ENCODE results near the gene PLEKHA8.

PLEKHA8 gene

DNA sequence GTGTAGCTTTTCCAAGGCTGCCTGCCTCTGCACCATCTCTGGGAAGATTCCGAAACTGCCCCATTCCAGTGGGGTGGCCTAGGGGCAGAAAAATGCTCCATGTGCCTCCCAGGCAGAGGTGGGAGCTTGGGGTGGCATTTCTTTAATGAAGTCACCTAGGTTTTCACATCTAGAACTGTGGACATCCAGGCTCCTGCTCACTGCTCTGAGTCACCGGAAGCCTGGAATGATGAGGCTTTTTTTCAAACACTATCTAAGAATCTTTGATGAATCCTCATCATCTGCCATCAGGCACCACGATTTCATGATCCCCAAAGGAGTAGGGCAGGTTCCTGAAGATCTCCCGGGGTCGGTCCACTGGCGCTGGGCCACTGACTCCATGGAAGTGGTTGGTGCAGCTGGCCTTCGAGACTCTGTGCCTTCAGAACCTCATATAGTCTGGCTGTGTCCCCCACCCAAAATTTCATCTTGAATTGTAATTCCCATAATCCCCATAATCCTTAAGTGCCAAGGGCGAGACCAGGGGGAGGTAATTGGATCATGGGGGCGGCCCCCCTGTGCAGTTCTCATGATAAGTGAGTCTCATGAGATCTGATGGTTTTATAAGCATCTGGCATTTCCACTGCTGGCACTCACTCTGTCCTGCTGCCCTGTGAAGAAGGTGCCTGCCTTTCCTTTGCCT lies 143.7 kb downstream of the PLEKHA8 start:
- no peak for DNase-seq

DNA sequence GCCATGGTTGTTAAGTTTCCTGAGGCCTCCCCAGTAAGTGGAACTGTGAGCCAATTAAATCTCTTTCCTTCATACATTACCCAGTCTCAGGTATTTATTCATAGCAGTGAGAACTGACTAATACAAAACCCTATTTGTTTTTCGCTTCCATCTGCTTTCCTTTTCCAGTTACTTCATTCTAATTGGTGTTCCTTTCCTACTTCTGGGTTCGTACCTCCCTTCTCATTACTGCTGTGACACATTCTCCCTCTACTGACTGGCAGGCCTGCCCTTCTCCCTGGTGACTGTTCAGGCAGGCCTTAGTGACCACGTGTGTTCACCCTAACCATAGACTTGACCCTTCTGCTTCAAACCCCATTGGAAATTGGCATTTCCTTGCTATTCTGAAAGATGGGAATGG lies 144.2 kb downstream of the PLEKHA8 start:
- DNase-seq: no peak

DNA sequence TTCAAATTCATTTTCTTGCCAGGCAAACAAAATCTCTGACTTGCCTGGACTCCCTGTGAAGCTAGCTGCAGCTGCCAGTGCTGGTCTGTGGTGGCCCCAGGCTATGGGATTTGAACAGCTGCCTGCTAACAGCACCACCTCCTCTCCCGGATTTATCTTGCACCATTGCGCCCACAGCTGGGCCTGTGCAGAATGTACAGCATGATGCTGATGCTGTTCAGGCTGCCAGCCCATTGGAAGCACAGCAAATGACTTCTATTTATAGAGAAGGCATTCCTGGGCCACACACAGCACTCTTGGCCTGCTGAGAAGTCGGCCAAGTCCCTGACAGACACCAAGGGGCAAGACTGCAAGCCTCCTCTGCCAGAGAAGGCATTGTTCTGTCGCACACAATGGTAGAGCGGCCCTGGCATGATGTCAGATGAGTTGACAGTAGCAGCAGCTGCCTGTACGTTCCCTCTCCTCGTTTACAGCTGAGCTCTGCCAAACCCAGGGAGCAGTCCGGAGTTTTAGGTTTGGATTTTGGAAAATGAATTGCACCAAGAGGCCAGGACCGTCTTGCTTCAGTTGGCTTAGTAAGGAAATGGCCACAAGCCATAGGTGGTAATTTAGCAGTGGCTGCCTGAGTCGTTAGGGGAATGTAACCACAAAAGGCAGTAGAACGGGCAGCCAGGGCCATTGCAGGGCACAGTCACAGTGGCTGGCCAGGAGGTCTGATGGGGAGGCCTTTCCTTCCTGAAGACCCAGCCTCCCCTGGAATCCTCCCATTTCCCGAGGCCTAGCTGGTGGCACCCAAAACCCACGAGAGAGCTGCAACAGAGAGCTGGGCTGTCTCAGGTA lies 145.1 kb downstream of the PLEKHA8 start:
- no peak for DNase-seq

DNA sequence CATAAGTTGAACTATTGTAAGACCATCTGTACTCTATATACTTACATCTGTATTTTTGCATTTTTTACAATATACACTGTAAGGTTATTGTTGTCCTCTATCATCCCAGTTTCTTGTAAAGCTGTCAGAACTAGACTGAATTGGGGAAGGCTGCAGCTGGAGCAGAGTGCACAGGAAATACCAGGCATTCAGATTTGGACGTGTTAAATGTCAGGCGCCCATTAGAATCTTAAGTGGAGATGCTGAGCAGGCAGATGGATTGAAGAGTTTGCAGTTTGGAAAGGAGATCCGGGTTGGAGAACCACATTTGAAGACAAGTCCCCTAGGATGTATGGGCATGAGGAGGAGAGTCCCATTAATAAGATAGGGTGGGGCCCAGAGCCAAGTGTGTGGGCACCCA lies 147.0 kb downstream of the PLEKHA8 start:
- no peak for DNase-seq

DNA sequence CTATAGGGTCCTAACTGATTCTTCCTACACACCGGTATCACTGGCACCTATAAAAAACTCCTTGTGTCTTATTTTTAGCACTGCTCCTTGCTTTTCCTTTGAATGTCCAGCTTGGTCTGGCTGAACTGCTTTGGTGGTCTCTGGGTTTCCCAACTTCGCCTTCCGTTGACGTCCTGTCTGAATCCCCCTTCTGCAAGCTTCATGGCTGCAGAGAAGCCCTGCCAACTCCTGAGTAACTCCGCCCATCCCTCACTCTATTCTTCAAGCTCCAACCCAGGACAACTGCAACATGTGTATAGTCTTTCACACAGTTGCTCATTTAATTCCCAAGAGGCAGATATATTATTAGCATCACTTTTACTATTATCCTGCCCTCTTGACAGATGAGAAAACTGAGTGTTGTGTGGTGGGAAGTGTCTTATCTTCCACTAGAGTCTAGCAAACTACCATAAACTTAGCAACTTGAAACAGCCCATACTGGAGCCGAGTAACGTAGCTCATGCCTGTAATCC lies 147.5 kb downstream of the PLEKHA8 start:
- DNase-seq: no peak

DNA sequence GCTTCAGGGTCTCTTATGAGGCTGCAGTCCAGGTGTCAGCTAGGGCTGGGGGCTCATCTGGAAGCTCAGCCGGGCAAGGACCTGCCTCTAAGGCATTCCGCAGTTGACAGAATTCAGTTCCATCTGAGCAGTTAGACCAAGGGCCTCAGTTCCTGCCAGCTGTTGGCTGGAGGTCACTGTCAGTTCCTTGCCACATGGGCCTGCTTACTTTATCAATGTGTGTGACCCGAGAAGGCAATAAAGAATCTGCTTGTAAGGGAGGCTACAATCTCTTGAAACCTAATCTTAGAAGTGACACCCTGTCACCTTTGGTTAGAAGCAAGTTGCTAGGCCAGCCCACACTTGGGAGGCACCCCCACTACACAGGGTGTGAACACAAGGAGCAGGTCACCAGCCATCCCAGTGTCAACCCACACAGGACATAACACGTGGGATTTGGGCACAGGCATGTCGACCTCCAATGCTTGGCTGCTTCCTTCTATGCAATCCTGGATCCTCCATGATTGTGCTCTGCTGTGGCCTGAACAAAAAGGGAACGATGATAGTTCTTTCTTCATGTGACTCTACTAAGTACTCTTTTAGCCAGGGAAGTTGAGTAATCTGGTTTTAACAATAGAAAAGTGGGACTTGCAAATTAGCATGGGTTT lies 148.4 kb downstream of the PLEKHA8 start:
- no peak for DNase-seq

DNA sequence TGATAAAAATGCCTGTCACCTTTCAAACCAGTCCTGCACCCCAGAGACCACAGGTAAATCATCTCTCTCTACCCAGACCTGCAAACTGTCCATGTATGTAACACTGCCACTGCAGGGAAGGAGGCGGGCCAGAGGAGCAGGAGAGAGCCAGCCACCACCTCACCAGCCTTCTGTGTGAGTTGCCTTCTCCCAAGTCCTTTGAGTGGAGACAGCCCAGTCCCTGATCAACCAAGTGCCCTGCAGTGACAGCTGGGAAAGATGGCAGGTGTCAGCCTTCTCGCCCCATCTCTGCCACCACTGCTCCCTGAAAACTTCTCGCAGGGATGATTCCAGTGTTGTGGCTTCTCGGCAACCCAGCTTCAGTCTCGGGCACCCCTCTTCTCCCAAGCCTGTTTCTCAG lies 149.0 kb downstream of the PLEKHA8 start:
- no peak for DNase-seq

DNA sequence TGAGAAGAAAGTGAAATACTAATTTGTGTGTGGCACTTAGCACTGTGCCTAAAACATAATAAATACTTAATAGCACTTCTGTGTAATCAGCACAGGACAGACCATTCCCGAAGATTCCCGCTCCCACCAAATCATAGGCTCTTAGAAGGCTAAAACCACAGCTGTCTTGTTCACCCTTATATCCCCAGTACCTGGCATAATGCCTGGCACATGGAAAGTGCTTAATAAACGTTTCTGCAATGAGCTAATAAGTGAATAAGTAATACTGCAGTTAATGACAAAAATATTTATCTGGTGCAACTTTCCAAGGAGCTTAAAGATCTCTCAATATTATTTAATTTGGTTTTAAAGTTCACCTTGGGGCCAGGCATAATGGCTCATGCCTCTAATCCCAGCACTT lies 149.8 kb downstream of the PLEKHA8 start:
- DNase-seq: no peak

DNA sequence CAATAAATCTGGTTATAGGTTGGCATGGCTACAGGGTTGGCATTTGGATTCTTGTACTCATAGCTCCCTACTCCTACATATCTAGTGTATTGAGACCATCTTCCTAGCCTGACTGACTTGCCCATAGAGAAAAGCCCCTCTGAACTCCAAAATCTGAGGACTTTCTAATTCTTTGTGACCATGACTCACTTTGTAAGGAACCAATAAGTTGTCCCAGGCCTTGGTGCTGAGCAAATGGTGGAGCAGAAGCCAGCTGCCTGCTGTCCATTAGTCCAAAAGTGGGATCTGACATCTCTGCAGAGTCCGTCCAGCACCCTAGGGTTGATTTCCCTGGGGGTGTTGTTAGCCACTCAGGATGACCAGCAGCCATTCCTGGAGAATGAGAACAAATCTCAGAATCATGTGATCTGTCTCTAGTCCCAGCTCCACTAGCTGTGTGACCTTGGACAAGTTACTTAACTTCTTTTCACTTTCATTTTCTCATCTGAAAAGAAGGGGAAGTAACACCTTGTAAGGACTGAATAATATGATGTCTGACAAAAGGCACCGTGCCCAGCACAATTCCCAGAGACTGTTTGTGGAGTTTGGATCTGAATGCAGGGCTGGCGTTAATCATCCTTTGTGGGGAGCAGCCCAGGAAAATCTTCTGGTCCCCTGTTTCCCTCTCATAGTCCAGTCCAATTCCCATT lies 150.7 kb downstream of the PLEKHA8 start:
- no peak for DNase-seq
